Activated CD8-positive, alpha-beta memory T cell treated with anti-CD3 and anti-CD28 coated beads for 36 hours (primary cell): Measurements from ENCODE around the gene CGB7. TPM values are rescaled to one million over a fixed set of nuclear protein-coding genes. Genes with fewer than 3 reads are reported as not detected.
"Not testable (repeated sequence)": the region's sequence is repeated elsewhere in the genome, so short reads cannot be mapped to it uniquely, and the experiment has no call there.

Experiments used
- CTCF ChIA-PET: fragments of 350-600 bp; sonication (Branson Sonifier 250); formaldehyde crosslinking; loops from one replicate; lab custom pipeline; 2021; ENCODE audit warnings: antibody characterized with exemption; lab: Charles Lee
- POLR2A ChIA-PET: fragments of 350-600 bp; sonication (Branson Sonifier 250); formaldehyde crosslinking; loops from one replicate; lab custom pipeline; 2021; ENCODE audit warnings: antibody characterized with exemption; lab: Charles Lee
- total RNA-seq, 2 experiments: library from RNA; stranded (reverse); gene quantifications; one replicate each; pipeline ENCODE4 v1.2.3, GENCODE V29; 2021

The CGB7 gene
- total RNA-seq, 2 experiments from 2014 or later: not detected

DNA sequence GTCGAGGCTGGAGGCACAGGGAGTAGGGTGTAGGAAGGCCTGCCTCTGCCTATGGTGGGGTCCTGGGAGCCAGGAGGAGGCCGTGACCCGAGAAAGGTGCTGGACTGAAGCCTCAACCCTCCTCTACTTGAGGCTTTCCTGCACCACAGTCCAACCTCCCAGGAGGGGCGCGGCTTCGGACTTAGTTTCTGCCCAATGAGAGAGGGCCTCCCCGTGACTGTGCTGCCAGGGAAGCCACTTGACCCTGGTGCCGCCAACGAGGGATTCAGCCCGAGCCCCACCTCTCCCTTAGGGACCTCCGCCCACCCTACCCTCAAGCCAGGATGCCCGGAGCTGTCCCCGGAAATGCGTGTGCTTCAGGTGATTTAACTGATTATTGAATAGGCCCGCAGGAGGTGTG, 33.3 kb downstream of the CGB7 start, which contains the start of gene CGB3:
CGB3 (minus strand) TSS at position 101 of the 400 bp plus-strand sequence. CDS start 362 bp downstream, outside the sequence.
- POLR2A ChIA-PET, CTCF ChIA-PET: not testable (repeated sequence)

DNA sequence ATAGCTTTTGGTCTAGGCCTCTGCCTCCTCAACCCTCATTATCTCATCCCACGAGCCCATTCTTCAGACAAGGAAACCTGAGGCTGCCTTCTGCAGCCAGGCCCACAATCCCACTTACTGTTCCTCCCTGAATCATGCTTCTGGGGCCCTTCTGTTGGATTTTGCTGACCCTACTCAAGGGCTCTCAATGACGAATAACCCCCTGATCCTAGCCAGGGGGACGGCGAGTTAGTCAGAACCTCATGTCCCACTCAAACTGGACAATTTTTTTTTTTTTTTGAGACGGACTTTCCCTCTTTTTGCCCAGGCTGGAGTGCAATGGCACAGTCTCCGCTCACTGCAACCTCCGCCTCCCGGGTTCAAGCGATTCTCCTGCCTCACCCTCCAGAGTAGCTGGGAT, 35.4 kb downstream of the CGB7 start:
- CTCF ChIA-PET: interaction anchor here (0.6 kb wide), 1 partner anchor 1824 kb away, joined by 3 read pairs; no protein-coding TSS in a partner anchor
- POLR2A ChIA-PET: no interaction called here

DNA sequence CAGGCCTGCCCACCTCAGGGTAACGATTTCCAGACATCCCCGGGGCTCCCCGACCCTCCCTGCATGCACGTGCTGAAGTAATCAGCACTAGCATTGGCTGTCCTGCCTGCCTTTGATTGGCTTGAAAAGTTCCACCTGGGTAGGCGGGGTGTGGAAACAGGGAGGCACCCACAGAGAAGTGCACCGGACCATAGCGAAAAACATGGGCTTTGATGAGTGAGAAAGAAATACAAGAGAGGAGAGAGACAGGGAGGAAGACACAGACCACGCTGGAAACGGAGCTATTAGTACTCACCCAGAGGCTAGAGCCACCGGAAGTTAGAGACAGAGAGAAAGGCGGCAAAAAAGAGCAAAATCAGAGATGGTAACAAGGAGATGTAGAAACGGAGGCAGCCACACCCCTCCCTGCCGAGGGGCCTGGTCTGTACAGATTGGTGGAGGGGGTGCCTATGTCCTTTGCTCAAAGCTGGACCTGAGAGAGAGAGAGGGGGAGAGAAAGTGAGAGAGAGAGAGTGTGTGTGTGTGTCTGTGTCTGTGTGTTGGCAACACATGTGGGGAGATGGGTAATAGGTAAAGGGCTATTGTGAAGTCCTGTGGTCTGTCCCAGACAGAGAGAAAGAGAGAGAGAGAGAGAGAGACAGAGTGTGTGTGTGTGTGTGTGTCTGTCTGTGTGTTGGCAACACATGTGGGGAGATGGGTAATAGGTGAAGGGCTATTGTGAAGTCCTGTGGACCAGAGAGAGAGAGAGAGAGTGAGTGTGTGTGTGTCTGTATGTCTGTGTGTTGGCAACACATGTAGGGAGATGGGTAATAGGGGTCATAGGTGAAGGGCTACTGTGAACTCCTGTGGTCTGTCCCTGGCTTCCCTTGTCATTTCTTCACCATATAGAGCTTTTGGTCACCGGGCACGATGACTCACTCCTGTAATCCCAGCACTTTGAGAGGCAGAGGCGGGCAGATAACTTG, 36.3 kb downstream of the CGB7 start:
- ChIA-PET CTCF (interaction anchor here (1.1 kb wide), 1 partner anchor 21 kb away, joined by 4 read pairs; no protein-coding TSS in a partner anchor), POLR2A (no interaction called here)

DNA sequence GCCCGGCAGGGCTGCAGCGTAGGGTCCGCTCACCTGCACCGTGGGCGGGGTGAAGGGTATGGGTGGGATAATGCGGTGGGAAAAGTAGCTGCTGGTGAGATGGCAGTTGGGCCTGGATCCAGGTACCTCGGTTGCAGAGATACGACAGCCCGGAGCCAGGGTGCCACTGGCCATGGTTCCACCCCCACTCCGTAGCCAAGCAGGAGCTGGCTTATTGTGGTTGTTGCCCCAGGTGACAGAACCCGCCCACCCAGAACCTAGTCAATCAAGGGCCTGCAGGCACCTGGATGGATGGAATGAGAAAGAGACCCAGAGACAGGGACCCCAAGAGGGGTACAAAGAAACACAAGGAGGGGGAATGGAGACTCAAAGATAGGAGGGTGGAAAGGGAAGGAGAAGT, 37.2 kb downstream of the CGB7 start:
- CTCF ChIA-PET: interaction anchor here (1.1 kb wide), 1 partner anchor 20 kb away, joined by 4 read pairs; no protein-coding TSS in a partner anchor
- POLR2A ChIA-PET: no interaction called here

DNA sequence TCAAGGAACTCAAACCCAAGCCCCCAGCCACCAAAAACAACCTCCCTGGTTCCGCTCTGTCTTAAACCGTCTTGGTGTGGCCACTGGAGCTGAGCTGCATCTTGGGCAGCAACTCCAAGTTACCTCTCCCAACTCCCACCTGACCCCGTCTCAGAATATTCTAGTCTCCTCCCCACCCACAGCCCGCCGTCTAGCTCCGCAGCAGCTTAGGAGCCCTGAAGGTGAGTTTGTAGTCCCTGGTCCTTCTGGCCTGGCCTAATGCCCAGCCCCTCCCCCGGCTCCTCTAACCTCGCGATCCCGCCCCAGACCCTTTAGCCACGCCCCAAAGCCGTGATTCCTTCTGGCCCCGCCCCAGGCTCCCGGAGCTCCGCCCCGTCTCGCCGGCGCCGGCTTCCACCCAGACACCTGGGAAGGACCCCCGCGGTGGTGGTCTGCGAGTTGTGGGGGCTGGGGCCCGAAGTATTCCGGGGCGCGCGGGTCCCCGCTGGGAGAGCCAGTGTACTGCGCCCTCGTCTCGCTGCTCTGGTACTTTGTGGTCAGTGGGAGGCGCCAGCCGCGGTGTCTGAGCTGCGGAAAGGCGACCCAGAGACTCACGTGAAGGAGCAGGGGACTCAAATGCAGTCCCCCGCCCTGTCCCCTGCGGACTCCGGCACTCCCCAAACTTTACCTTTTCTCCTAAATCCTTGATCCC, 38.2 kb downstream of the CGB7 start:
- ChIA-PET CTCF (interaction anchor here (0.9 to 1.1 kb wide), 3 partner anchors 19 to 37 kb away, joined by 3 to 4 read pairs (median 3); no protein-coding TSS in a partner anchor), POLR2A (interaction anchor here (0.5 to 0.7 kb wide), 2 partner anchors 36 to 90 kb away, joined by 3 to 4 read pairs; no protein-coding TSS in a partner anchor)

DNA sequence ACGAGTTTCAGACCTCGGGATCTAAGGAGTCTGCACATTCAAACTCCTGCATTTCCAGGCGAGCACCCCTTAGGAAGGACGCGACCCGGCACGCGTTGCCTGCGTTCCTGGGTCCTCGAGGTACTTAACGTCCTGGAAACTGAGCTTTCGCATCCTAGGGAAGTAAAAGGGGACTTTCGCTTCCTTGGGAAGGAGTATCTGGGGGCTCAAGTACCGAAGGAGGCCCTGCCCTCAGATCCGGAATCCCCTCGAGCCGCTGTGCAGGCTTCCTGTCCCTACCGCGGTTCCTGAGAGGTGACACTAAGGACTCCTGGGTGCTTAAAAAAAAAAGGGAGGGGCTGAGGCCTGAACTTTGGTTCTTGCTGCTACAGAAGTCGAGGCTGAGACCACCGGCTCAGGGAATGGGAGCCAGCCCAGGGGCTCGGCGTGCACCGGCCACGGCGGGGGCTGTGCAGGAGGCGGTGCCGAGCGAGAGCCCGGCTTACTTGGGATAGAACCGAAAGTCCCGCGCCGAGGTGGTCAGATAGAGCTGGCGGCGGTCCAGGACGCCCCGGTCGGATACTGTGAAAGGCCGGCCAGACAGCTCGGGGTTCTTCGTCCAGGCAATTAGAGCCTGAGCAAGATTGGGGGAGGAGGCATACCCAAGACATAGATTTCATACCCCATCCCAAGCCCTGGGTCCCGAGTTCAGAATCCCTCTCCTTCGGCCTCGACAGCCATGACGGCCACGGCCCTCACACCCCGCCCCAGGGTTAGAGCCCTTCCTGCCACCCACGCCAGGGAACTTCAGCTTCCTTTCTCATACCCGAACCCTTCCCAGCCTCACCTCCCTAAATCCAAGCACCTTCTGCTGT, 38.9 kb downstream of the CGB7 start:
- CTCF ChIA-PET: interaction anchor here (1.0 to 1.5 kb wide), 2 partner anchors 18 to 37 kb away, joined by 3 to 7 read pairs; no protein-coding TSS in a partner anchor
- POLR2A ChIA-PET: interaction anchor here (0.7 to 0.8 kb wide), 2 partner anchors 37 to 102 kb away, joined by 4 read pairs; no protein-coding TSS in a partner anchor

DNA sequence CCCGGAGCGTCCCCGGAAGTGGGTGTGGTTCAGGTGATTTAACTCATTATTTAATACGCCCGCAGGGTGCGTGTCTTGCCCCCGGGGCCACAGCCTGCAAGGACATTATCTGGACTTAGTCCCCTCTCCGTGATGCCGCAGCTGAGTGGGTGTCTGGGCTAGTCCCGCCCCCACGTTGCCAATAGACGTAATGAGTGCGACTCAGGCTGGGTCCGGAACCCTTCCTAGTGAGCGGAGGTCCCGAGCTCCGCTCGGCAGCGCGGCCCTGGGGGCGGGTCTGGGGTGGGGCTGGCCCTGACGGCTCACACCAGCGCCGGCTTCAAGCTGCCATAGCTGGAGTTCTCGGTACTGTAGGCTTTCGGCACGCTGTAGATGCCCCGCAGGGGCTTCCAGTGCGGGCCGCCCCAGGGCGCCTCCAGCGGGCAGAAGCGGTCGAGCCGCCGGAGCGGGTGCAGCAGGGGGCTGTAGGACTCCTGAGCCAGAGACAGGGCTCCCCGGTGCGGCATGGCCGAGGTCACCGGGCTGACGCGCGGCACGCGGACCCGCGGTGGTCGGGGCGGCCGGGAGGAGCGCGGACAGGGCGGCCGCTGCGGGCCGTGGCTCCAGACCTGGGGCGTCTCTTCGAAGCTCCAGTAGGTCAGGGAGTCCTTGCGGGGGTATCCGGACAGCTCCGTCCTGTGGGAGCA, 39.7 kb downstream of the CGB7 start:
- ChIA-PET CTCF (interaction anchor here (0.6 to 1.5 kb wide), 2 partner anchors 18 to 295 kb away, joined by 4 to 7 read pairs; no protein-coding TSS in a partner anchor), POLR2A (interaction anchor here (0.8 kb wide), 1 partner anchor 102 kb away, joined by 4 read pairs; no protein-coding TSS in a partner anchor)

DNA sequence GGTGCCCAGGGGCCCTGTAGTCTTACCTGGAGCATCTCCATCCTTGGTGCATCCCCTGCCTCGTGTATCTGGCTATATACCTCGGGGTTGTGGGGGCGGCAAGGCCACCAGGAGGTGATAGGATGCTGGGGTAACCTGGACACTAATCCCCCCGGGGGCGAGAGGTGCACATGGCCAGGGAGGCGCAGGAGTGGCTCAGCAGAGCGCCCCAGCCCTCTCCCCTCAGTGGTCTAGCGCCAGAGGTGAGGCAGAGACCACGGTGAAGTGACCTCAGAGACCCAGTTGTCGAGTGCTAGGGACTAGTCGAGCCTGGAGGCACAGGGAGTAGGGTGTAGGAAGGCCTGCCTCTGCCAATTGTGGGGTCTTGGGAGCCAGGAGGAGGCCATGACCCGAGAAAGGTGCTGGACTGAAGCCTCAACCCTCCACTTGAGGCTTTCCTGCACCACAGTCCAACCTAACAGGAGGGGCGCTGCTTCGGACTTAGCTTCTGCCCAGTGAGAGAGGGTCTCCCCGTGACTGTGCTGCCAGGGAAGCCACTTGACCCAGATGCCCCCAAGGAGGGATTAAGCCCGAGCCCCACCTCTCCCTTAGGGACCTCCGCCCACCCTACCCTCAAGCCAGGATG, 40.4 kb downstream of the CGB7 start, which contains the start of gene LHB:
LHB (minus strand) TSS at position 51 of the 625 bp plus-strand sequence; CDS start at position 41, 10 bp downstream.
- ChIA-PET POLR2A (interaction anchor here (1.0 kb wide), 1 partner anchor 12 kb away, joined by 3 read pairs; no protein-coding TSS in a partner anchor), CTCF (interaction anchor here (0.6 to 1.5 kb wide), 2 partner anchors 17 to 296 kb away, joined by 4 to 7 read pairs; no protein-coding TSS in a partner anchor)

DNA sequence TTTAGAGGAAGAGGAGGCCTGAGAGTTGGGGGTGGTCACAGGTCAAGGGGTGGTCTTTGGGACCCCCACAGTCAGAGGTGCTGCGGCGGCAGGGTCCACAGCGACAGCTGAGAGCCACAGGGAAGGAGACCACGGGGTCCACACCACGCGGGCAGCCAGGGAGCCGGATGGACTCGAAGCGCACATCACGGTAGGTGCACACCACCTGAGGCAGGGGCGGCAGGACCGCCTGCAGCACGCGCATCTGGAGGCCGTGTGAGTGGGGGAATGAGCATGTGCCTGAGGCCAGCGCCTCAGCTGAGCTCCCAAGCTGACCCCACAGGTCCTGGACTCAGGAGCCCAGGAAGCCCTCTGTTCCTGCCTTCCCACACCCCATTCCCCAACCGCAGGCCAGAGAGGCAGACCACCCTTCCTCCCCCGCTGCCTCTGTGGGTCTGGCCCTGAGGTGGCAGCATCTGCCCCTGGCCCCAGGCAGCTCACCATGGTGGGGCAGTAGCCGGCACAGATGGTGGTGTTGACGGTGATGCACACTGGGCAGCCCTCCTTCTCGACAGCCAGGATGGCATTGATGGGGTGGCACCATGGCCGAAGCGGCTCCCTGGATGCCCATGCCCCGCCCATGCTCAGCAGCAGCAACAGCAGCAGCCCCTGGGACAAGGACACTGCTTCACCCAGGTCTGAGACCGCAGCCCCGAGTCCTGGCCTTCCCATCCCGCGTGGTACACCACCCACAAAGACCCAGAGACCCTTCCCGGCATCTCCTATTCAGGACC, 41.3 kb downstream of the CGB7 start:
- POLR2A ChIA-PET: interaction anchor here (1.0 kb wide), 1 partner anchor 11 kb away, joined by 3 read pairs; no protein-coding TSS in a partner anchor

DNA sequence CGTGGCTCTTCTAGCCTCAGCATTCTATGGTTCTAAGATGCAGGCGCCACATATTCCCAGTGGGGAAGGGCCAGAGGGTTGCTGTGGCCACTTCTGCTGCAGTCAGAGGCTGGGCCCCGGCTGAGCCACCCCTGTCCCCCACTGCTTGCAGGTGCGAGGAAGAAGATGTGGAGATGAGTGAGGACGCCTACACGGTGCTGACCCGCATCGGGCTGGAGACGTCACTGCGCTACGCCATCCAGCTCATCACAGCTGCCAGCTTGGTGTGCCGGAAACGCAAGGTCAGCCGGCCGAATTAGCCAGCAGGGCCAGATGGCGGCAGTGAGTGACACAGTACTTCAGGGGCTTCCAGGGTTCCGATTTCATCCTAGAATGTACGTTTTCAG, 42.7 kb downstream of the CGB7 start:
- CTCF ChIA-PET: no interaction called here
- POLR2A ChIA-PET: no interaction called here

More for the DNA sequence above, 41.3 kb downstream of the CGB7 start:
- CTCF ChIA-PET: interaction anchor here (0.8 kb wide), 1 partner anchor 17 kb away, joined by 4 read pairs; no protein-coding TSS in a partner anchor

DNA sequence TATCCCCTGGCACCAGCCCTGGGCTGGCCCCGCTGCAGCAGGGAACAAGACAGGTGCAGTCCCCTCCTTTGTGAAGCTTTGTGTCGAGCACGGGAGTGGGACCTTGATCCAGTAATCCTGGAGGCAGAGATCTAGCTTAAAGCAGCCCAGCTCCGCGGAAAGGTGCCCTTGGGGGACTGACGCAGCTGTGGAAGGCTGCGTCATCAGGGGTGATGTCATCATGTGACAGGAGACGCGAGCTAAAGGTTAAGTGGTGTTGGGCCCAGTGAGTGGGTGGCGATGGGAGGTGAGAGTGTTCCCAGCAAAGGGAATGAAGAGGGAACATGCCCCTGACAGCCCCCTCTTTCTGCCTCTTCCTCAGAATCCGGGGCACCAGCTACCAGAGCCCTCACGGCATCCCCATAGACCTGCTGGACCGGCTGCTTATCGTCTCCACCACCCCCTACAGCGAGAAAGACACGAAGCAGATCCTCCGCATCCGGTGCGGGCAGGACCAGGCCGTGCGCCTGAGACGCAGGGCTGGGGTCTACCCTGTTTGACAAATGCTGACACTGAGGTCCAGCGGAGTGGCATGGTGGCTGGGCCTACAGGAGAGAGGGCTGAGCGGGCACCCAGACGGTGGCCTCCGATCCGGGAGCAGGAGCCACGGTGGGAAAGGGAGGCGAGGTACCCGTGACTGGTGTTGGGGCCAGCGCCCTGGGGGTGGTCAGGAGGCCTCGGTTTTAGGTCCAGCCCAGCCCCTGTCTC, 43.3 kb downstream of the CGB7 start:
- ChIA-PET POLR2A (no interaction called here), CTCF (interaction anchor here (0.9 to 1.0 kb wide), 2 partner anchors 14 to 21 kb away, joined by 3 read pairs; partner anchors contain the start of genes GYS1 and RUVBL2)

DNA sequence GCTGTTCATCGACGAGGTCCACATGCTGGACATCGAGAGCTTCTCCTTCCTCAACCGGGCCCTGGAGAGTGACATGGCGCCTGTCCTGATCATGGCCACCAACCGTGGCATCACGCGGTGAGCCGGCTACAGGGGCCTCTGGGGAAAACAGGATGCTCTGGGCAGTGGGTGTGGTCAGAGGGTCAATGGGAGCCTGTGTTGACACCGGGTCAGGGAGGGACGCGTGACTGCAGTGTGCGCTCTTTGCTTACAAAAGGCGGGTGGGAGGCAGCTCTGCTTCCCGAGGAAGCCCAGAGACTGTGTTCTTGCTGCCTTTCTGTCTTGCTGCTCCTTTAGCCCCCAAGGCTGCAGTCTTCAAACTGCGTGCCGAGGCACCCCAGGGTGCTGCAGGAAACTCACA, 46.4 kb downstream of the CGB7 start:
- ChIA-PET POLR2A (no interaction called here), CTCF (no interaction called here)

DNA sequence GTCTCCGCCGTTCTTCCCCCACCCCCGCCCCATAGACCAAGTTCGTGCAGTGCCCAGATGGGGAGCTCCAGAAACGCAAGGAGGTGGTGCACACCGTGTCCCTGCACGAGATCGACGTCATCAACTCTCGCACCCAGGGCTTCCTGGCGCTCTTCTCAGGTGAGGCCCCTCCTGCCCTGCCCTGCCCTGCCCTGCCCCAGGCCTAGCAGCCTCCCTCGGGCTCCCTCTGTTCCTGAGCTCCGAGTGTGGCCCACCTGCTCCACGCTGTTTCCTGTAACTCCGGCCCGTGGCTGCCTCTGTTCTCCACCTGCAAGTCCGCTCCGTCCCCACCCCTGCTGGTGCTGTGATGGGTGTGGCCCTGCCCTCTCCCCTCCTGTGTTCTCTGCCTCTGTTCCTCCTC, 47.1 kb downstream of the CGB7 start:
- ChIA-PET POLR2A (no interaction called here), CTCF (interaction anchor here (3.1 kb wide), 1 partner anchor 11 kb away, joined by 12 read pairs; no protein-coding TSS in a partner anchor)

DNA sequence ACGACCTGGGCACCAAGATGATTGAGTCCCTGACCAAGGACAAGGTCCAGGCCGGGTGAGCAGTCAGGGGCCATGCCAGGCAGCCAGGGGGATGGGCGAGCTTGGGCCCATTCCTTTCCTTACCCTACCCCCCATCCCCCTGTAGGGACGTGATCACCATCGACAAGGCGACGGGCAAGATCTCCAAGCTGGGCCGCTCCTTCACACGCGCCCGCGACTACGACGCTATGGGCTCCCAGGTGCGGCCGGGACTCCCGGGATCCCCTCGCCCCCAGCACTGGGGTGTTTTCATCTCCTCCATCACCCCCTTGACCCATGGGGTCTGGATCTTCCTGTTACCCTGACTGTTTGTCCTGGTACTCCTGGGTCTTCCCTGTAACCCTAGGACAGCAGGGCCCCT, 47.7 kb downstream of the CGB7 start:
- CTCF ChIA-PET: interaction anchor here (3.1 kb wide), 1 partner anchor 11 kb away, joined by 12 read pairs; no protein-coding TSS in a partner anchor
- POLR2A ChIA-PET: no interaction called here

DNA sequence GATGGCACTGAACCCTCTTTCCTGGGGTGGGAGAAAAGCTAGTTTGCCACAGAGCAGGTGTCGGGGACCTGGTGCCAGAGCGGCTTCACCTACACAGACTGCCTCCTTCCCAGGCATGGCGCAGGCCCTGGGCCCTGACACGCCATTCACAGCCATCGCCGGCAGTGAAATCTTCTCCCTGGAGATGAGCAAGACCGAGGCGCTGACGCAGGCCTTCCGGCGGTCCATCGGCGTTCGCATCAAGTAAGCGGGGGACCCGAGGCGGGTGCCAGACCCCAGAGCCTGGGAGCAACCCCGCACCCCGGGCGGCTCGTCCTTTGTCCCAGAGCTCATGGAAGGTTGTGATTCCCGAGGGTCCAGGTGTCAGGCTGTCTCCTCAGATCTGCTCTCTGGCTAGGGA, 50.6 kb downstream of the CGB7 start:
- ChIA-PET CTCF (no interaction called here), POLR2A (no interaction called here)
